ENCODE results near the gene KLF6. TPM values are rescaled to one million over a fixed set of nuclear protein-coding genes. Genes with fewer than 3 reads are reported as not detected.
A peak's percentile ranks its signal among the peaks of the same experiment; 100 is the strongest.

Gene KLF6
- total RNA-seq, 1 experiment from 2014 or later: 93.0 TPM

DNA sequence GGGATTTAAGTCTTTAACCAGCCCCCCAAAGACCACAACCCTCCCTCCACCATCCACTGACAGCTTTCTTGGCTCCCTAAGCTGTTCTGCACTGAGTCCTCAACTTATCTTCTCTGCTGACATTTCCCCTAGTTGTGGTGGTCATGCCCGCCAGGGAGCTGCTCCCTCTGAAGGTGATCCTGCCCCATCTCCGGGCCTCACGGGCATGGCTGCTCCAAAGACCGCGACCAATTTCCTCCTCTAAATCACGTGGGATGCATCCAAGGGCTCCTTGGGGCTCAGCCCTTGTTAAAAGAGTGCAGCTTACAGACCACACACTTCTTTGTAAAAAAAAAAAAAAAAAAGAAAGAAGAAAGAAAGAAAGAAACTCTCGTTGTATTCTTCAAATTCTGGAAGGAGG lies 27.1 kb upstream of the KLF6 start:
- DNase-seq (ENCODE audit: low read depth): no peak

DNA sequence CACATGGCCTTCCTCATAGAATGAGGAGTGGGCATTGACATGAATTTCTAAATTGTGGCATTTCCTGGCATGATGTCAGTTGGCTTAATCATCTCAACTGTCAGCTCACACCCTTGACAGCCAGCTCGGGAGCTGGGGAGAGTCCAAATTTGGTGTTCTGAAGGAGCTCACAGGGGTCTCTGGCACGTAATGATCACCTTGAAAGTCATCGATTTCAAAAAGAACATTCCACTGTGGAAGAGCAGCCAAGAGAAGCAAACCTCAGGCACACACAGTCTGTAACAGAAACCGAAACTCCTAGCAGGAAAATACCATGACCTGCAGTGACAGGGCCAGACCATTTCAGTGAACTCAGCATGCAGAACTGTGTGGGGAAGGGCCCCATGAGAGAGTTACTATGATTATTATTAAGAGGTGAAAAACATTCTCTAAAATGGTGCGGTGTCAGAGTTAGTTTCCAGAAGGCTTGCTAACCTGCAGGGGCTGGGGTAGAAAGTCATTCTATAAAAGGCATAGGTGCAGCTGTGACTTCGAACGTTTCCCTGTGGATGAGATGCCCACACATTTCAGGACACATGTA lies 26.4 kb upstream of the KLF6 start:
- DNase-seq (ENCODE audit: low read depth): peak; percentile 86

DNA sequence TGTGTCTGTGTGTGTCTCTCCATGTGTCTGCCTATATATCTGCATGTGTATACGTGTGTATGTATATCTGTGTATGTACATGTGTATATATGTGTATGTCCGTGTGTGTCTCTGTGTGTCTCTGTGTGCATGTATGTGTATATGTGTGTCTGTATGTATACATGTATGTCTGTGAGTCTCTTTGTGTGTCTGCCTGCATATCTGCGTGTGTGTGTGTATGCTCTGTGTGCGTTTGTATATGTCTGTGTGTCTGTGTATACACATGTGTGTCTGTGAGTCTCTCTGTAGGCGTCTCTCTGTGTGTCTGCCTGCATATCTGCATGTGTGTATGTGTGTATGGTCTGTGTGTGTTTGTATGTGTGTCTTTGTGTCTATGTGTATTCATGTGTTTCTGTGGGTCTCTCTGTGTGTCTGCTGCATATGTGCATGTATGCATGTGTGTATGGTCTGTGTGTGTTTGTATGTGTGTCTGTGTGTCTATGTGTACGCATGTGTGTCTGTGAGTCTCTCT lies 23.7 kb upstream of the KLF6 start:
- DNase-seq (ENCODE audit: low read depth): peak; percentile 56

DNA sequence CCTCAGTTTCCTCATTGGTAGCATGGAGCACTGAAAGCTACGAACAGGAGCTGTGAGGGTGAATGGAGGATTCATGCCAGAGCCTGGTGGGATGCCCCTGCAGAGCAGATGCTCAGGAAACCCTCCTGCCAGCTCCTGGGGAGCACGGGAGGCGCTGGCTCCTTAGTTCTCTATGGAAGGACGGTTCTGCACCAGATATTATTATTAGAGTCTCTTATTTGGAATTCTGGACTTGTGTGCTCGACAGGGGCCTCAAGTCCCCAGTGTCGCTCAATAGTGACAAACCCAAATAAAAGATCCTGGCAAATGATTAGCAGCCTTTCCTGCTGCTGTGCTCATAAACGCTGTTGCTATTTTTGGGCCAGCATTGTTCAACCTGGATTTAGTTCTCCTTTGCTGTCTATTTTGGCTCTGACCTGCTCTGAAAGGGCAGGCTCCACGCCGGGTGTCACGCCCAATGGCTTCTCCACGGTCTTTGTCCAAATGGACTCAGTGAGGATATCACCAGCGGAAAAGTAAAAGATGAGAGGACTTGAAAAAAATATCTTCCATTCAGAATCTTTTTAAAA lies 23.0 kb upstream of the KLF6 start:
- no peak for DNase-seq (ENCODE audit: low read depth)

DNA sequence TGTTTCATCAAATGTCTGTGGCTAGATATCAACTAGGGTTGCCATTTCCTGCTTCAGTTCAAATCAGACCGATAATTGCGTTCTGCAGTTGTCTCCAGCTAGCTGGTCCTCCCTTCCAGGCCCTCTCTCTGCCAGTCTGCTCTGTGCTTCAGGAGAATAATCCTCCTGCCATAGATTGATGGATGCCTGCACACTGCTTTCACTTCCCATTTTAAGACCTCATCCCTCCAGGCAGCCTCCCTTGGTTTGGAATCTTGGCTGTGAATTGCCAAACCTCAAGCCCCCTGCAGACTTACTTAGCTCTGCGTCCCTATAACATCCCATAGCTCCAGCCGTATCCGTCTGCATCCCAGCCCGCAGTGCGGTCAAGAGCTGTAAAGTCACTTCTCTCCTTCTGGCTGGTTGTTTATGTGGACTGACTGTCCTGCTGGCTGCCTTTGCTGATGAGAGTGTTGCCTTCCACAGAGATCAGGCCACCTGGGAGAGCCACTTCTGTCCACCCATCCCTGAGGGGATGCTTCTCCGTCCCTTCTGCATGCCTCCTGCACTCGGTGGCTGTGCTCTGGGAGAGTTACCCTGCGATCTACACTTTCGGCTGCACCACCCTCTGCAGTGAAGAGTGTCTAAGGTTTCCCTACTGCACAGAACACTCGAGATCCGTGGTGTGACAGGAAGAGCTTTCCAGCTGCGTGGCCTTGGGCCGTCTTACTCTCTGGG lies 22.4 kb upstream of the KLF6 start:
- peak; percentile 70 for DNase-seq (ENCODE audit: low read depth)

DNA sequence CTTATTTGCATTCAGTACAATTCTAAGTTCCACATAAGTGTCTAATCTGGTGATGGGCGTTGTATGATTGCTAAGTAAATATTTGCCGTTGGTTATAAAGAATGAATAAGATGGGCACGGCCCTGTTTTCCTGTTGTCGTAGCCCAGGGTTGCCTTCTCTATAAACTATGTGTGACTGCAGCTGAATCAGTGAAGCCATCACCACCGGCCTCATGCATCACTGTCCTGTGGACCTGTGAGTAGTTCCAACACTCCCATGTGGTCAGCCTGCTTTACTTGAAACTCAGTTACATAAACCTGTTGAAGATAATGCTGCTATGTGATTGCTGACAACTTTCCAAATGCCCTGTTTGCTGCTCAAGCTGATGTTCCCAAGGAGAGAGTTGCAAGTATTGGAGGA lies 21.6 kb upstream of the KLF6 start:
- peak; percentile 93 for DNase-seq (ENCODE audit: low read depth)

DNA sequence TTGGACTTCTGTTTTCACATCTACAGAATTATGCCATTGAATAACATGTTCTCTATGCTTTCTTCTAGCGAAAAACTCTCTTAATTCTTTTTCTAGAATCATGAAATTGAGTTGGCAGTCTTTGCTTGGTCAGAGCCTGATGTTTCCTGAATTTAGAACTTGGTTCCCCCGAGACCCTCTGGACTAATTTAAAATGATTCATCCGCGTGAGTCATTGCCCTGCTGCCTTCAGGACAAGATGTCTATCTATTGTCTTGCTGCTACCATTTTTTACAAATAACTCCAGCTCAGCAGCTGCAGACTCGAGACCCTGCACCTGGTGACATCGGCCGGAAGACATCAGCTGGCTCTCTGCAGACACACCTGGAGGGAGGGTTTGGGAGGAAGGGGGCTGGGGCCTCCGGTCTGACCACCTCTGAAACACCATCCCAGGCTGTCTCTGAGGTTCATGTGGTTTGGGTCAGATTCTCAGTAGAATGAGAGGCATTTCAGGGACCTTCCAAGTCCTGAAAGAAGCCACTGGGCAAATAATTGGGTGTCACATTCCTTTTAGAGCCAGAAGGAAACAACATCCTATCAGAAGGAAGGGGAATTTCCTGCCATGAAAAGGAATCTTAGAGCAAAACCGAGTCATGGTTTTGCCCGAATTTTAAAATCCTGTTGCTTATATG lies 20.9 kb upstream of the KLF6 start:
- peak; percentile 92 for DNase-seq (ENCODE audit: low read depth)

DNA sequence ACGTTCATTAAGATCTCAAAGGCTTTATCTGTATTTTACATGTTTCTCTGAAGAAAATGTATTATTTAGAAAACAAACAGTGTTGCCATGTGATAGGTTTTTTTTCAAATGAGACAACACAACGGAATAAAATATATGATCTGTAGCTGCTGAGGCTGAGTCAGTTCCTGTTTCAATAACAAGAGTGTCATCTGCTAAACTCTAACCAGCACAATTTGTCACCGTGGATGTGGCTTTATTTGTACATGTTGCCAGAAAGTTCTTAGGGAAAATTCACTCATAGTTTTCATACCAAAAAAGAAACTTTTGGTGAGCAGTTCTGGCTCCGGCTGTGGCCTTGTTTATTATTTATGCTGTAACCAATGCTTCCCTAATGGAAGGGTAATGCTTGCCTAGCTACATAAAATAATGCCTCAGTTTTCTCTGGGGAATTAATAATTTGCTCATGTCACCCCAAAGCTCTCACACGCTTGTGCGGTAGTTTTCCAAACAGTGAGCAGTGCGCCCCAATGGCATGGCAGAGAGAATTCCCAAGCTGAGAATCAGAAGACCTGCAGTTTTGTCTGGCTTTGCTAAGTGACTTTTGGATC lies 20.3 kb upstream of the KLF6 start:
- DNase-seq (ENCODE audit: low read depth): peak; percentile 90

DNA sequence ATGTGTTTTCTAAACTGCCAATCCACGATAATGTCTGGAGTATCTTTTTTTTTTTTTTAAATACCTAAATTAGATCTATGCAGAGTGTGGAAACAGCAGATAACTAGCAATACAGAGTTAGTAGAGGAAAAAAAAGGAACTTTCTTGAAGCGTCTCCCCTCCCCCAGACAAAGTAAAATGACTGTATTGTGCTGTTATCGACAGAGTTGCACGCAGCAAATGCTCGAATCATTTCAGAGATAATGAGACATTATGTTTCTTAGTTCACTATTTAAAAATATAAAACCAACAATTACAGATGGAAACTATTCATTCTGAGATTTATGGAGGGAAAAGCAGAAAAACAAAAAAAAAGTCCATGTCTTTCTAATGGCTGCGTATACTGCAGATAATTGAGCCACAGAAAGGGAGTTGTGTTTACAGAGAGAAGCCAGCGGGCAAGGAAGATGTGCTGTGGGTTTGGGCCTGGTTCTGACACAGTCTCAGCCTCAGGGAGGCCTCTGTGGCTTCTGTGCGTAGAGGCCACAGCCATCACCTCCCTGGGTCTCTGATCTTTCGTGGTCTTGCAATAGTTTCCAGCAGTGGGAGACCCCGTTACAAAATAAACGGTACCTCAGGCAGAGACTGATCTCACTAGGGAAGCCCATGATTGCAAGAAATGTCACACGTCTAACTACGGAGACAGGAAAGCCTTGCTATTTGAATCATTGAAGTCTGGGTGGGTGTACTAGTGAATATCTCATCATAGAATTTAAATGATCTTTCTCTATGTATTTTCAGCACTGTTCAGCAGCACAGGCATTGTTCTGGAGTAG lies 19.1 kb upstream of the KLF6 start:
- DNase-seq (ENCODE audit: low read depth): no peak

DNA sequence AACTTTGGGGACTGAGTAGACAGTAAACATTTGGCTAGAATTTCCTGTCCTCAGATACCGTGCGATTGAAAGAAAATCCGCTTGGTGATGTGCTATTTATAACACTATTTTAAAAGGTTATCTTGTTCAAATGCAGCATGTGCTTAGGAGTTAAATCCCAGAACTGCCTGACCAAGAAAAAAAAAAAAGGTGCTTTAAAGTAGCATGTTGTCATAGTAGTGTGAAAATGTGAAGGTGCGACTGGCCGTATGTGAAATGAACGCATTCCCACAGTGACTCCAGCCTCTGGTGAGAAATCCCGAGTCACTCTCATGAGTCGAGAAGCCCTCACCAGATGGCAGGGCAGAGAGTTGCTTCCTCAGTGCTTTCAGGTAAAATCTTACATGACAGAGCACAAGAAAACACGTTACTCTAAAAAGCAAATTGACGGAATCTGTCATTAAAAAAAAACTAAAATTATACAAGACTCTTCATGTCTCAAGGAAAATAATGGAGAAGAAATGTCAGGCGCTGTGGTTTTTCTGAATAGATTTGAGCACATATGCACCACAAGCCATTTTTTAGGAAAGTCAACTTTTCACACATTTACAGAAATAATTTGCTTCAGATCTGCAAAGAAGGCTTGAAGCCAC lies 18.4 kb upstream of the KLF6 start:
- peak; percentile 60 for DNase-seq (ENCODE audit: low read depth)

DNA sequence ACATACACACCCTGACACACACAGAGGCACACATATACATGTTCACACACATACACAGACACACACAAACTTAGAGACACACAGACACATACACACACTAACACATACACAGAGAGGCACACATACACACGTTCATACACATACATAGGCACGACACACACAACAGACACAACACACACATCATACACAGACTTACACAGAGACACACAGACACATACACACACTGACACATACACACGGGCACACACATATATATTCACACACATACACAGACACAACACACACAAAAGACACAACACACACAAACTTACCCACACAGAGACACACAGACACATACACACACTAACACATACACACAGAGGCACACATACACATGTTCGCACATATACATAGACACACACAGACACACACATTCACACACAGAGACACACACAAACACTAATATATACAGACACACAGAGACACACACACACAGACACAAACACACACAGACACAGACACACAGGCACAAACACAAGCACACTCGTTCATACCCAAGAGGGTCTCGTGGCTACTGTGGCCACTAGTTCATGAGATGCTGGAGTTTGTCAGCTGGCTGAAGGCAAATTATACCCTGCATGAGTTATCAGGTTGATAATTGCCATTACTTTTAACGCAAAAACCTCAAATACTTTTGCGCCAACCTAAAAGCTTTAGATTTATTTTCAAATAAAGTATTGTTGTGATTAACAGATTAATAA lies 17.7 kb upstream of the KLF6 start:
- DNase-seq (ENCODE audit: low read depth): no peak

DNA sequence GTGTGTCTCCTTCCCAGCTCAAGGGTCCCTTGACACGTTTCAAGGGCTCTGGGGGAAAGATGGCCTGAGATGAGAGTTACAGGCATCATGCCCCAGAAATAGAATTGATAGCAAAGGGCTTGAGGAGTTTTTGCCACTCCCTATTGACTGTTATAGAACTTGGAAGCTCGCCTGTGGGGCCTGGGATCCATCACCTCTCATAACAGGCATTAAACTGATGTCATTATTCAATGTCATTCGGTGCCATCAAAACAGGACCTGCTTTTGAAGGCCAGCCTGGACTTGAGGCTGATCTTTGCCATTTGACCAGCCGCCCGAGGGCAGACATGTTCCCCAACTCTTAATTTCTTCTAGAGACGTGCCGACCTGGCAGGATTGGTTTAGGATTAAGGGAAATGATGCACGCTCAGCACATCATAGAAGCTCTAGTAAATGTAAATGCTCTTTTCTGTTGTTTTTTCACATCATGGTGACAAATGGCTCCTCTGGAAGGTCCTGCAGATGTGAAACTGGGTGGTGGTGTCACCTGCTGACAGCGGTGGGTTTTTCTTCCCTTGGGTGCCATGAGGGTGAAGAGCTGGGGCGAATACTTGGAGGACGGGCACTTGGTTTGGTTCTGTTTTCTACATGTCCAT lies 16.7 kb upstream of the KLF6 start:
- DNase-seq (ENCODE audit: low read depth): no peak

DNA sequence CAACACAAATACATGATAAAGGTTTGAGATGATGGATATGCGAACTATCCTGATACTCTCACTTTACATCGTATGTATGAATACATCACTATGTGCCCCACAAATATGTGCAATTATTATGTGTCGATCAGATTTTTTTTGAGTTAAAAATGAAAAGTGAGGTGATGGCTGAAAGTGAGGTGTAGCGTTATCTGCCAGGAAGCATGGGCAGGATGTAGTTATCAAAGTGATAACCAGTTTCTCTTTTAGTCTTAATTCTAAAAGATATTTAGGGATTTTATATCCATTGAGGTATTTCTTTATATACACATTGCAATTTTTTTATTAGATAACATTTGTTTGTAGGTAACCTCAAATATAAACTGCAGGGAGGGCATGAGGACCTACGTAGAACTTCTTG lies 15.6 kb upstream of the KLF6 start:
- DNase-seq (ENCODE audit: low read depth): no peak

DNA sequence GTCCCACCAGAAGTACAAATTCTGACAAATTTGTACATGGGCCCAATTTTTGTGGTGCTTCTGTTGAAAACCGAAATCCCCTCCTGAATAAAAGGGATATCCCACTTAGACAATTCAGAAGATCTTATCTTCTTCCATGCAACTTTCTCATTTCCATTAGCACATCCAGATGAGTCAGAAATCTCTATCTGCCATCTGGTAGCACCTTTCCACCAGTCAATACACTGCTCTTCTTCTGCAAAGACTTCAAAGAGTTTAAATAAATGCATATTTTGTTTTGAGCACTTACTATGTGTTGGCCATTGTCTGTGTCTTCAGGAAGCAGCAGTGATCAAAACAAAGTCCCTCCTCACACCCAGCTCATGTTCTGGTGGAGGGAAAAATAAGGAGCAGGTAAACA lies 12.7 kb upstream of the KLF6 start:
- DNase-seq (ENCODE audit: low read depth): no peak

DNA sequence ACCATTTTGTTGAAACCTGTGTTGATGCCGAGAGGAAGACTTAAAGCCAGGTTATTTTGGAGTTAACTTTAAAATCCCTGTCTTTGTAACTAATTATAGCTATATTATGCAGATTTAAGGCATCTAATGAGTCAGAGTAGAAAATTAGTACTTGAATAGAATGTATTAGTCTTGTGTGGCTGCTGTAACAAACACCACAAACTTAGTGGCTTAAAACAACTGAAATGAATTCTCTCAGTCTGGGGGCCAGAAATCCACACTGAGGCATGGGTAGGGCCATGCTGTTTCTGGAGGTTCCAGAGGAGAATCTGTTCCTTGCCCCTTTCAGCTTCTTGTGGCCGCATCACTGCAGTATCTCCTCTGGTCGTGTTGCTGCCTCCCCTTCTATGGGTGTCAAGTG lies 8.5 kb upstream of the KLF6 start:
- DNase-seq (ENCODE audit: low read depth): no peak

DNA sequence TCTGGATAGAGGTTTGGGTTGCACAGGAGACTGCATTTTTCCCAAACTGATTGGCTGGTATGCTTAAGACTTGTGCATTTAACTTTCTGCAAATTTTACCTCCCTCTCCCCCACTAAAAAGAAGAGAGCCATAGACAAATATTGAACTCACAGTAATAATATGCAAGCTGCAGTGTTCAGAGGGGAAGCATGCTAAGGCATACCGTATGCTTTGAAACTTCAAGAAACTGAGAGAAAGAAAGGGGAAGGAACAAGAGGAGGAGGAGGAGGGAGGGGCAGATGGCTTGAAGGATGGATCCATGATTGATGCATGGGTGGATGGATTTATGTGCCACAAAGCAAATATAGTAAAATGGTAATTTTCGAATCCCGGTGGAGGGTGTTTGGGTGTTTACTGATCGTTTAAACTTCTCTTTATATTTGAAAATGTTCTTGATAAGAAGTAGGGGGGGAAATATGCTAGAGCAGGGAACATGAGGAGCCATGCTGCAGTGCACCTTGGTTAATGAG lies 7.8 kb upstream of the KLF6 start:
- DNase-seq (ENCODE audit: low read depth): no peak

DNA sequence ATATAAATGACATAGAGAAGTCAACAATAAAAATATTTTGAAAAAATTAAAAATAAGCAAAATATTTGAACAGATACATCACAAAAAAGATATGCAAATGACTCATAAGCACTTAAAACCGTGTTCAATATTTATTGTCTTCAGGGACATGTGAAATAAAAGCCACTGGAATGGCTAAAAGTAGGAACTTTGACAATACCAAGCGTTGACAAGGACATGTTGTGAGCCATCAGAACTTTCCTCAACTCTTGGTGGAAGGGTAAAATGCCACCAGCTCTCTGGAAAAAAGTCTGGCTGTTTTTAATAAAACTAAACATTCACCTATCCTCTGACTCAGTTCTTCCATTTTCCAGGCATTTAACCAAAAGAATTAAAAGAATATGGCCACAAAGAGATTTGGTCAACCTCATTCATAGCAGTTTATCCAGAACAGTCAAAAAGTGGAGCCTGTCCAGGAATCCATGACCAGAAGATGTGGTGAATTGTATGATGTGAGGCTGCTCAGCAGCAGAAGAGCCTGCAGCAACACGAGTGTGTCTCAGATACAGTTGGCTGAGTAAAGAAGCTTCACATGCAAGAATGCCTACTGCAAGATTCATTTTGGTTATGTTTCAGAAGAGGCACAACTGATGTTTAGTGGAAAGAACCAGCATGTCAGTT lies 7.1 kb upstream of the KLF6 start:
- no peak for DNase-seq (ENCODE audit: low read depth)

DNA sequence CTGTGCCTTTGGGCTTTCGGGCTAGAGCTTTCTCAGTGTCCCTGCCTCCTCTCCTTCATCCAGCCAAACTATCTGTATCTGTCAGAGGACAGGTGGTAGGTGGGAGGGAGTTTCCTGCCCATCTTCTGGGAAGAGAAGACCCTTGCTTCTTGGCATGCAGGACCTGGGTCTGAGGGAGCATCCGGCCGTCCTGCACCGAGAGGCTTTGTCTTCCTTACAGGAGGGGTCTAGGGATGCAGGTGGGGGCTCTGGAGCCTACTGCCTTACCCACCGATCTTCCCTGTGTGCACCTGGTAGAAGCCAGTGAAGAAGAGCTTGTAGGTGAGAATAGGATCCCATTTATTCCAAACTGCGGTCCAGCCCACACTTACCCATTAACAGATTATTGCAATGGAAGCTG lies 5.8 kb upstream of the KLF6 start:
- DNase-seq (ENCODE audit: low read depth): no peak

DNA sequence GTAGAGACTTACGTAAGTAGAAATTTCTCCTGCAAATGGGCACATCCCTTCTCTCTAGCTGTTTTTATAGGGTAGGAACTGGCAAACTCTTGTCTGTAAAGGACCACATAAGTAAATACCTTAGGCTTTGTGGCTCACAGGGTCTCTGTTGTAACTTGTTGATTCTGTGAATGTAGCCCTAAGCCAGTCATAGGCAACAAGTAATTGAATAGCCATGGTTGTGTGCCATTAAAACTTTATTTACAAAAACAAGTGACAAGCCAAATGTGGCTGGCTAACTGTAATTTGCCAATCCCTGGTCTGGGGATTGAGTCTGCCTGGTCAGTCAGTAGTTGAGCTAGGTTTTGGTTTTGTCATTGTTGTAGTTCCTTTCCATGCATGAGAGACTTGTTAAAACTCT lies 5.3 kb upstream of the KLF6 start:
- DNase-seq (ENCODE audit: low read depth): no peak

Data from HT1080 (cell line).